Coronary artery (tissue), 2 donors: Measurements from ENCODE around the gene XCR1.

Experiments used
- DNase-seq: peaks from one replicate; pipeline ENCODE4 v3.0.0-alpha.2; 2017; ENCODE audit warnings: low spot score
- H3K27ac ChIP-seq, 2 donors: fragments of 200-600 bp; sonication (generic); one replicate each; pipeline ENCODE4 v1.5.1; 2016 to 2019
- H3K4me3 ChIP-seq: fragments of 200-600 bp; sonication (generic); 2 replicates; pipeline ENCODE4 v1.5.1; 2016; ENCODE audit warnings: mild to moderate bottlenecking, moderate library complexity
- TF ChIP-seq, protein P1 (sequence below): fragments of 200-600 bp; sonication (generic); IDR thresholded peaks from one replicate; pipeline ENCODE4 v1.5.1; 2019; ENCODE audit warnings: antibody characterized with exemption

Gene XCR1

DNA sequence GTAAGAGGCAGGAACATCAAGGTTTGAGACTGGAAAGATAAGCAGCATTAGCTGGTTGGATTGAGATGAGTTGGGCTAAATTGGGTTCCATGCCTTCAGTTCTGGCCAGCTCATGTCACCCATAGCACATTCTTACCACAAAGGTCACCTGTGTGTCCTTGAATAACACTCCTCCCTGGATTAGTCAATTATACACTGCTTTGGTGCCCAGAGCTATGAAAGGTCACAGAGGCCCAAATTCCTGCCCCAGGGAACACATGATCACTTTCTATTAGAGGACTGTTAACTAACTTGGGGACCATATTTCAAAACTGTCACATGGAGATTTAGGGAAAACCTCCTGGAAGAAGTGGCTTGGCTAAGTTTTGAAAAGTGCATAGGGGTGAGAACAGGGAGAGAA is 40.1 kb upstream of the XCR1 start:
- TF ChIP-seq, protein P1, sequence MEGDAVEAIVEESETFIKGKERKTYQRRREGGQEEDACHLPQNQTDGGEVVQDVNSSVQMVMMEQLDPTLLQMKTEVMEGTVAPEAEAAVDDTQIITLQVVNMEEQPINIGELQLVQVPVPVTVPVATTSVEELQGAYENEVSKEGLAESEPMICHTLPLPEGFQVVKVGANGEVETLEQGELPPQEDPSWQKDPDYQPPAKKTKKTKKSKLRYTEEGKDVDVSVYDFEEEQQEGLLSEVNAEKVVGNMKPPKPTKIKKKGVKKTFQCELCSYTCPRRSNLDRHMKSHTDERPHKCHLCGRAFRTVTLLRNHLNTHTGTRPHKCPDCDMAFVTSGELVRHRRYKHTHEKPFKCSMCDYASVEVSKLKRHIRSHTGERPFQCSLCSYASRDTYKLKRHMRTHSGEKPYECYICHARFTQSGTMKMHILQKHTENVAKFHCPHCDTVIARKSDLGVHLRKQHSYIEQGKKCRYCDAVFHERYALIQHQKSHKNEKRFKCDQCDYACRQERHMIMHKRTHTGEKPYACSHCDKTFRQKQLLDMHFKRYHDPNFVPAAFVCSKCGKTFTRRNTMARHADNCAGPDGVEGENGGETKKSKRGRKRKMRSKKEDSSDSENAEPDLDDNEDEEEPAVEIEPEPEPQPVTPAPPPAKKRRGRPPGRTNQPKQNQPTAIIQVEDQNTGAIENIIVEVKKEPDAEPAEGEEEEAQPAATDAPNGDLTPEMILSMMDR = no peak
- Histone ChIP-seq H3K27ac (no peak overlapping the region), H3K4me3 (no peak overlapping the region)
- DNase-seq = no peak

DNA sequence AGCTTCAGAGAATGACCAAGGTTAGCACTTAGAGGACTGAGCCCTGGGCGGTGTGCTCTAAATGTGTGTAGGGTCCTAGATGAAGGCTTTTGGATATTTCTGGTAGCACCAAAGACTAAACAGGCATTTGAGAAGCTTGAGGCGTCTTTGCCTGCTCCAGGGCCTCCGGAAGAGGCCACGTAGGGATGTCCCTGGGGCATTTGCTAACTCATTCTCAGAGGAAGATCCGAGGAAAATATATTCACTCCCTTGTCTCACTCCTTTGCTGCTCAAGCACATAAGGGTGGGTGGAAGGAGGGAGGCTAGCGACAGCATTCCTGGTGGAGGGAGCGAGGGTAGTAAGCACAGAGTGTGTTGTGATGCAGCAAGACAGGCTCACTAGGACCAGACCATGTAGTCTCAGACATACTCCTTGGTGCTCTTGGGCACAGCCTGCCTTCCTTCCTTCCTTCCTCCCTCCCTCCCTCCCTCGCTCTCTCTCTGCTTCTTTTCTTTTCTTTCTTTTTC is 38.5 kb upstream of the XCR1 start:
- no peak for DNase-seq
- TF ChIP-seq, protein P1 = no peak
- Histone ChIP-seq H3K4me3 (no peak overlapping the region), H3K27ac (no peak overlapping the region)

DNA sequence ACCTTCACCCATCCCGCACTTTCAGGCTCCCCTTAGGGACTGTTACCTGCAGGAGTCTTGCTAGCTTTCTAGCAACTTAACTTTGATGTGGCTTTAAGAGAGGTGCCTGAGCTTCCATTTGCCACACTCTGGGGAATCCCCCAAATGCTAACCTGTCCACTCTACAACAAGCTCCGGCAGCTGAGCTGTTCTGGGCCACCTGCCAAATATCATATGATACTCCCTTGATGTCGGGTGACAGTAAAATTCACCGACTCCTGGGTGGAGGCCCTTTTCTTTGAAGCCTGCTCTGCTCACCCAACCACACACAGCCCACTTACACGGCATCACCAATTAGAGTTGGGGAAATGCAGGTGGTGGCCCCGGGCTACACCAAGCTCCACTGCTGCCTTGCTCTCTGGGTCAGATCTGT is 38.0 kb upstream of the XCR1 start:
- Histone ChIP-seq H3K27ac (no peak overlapping the region), H3K4me3 (no peak overlapping the region)
- no peak for DNase-seq
- TF ChIP-seq, protein P1 = no peak

DNA sequence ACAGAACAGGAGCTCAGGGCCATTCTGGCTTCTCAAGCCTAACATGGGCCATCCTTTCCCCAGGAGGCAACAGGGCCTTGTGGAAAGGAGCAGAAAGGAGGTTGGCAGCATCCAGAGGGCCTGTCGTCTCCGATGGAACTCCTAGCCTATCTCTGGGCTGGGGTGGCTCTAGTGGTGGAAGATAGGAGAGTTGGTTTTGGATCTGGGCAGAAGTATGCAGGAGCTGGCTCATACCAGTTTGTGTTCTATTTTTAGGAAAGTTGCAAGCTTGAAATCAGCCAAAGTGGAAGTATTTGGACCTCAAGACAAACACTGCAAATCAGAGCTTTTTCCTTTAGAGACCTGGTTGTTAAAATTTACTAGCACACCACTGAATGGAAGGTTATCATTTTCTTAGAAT is 35.4 kb upstream of the XCR1 start:
- DNase-seq = no peak
- no peak overlapping the region for H3K4me3 ChIP-seq
- H3K27ac ChIP-seq = peak overlapping the region; percentile 45 to 65
- TF ChIP-seq, protein P1 = no peak

DNA sequence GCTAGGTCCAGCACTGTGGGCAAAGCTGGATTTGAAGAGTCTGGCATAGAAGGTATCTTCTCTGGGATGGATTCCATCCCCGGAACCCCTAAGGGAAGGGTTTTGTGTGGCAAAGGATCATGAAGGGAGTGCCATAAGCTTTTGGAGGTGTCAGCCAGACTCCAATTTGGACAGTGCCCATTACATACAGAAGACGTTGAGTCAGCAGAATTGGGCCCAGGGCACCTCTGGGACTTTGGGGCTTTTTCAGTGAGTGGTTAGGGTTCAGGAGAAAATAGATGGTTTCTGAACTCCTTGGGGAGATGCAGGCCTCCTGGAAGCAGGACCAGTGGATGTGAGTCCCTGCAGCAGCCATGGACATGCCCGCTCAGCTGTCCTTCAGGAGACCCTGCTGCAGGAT is 34.6 kb upstream of the XCR1 start:
- no peak overlapping the region for H3K4me3 ChIP-seq
- TF ChIP-seq, protein P1 = no peak
- H3K27ac ChIP-seq = peak overlapping the region in 1 of 2 donors; percentile 65
- DNase-seq = no peak

DNA sequence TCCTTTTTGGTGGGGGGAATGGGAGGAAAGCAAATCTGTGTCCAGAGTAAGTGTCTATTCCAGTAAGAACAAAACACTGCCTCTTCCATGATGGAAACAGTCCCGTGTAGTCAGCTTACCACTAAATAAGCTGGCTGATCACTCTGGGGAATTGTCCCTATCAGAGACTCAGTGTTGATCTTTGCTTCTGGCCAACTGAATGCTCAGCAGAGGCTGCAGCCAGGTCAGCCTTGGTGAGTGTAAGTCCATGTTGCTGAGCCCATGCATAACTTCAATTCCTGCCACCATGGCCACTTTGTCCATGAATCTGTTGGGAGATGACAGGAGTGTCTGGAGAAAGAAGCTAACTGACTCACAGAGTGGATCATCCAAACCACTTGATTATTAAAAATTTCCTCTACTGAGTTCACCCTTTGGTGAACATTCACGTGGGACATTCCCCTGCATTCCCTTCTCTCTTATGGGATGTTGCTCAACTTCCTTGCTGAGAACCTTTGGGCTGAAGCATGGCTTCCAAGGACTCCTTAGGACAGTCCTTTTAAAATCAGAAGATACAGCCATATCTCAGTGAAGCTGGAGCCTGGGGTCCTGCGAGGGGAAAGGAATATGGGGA is 33.9 kb upstream of the XCR1 start:
- TF ChIP-seq, protein P1 = no peak
- Histone ChIP-seq H3K4me3 (no peak overlapping the region), H3K27ac (peak overlapping the region in 1 of 2 donors; percentile 65)
- DNase-seq = no peak

DNA sequence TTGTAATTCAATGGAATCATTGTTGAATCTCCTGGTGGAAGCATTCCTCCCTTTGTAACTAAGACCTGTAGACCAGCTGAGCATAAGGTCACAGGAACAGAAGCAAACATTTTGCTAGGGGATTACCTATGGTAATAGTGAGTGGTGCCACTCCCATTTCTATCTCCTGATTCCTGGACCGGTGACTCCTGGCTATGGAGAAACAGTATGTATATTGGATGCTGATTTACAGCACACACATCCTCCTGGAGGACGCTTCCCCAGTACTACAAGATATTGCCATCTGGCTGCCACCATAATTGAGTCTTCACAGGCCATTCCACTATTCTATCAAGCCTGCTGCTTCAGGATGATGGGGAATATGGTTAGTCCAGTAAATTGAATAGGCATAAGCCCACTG is 33.3 kb upstream of the XCR1 start:
- H3K4me3 ChIP-seq = no peak overlapping the region
- no peak overlapping the region for H3K27ac ChIP-seq
- DNase-seq = no peak
- TF ChIP-seq, protein P1 = no peak
